ENCODE data around the gene SH2D2A.

SH2D2A gene

DNA sequence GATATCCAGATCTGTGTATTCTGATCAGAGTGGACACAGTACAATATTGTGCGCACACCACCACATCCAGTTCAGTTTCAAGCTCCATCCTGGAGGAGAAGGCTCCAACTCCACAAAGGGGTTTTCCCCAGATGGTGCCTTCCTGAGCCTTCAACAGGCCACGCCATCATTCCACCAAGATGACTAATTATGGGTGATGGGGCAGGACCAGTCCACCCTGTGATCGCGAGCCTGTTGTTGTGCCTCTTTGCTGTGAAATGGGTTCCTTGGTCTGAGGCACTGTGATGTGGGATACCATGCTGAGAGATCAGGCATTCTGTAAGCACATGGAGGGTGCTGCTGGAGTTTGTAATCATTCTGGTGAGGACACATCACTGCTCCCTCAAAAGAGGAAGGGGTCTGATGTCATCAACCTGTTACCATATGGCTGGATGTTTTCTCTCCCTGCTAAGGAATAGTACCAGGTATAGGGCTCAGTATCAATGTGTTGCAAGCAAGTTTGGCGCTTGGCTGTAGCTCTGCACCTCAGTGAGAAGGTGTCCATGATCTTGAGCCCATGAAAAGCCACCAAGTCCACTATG is 6.7 kb upstream of the SH2D2A start:
- Mint-ChIP-seq H3K27me3 (peaks cover 9% of the 10 kb centered on the region), H3K27ac (no peak overlapping the region), H3K4me3 (no peak overlapping the region), H3K36me3 (no peaks in the 10 kb centered on the region), H3K4me1 (no peaks in the 10 kb centered on the region), H3K9me3 (no peaks in the 10 kb centered on the region)
- DNase-seq (ENCODE audit: low spot score in 2 of 2) (no peak), ATAC-seq (ENCODE audit: low read depth) (no peak)

- H3K4me3 Mint-ChIP-seq: no peak overlapping the region
- ATAC-seq (ENCODE audit: low read depth) (no peak), DNase-seq (ENCODE audit: low spot score in 2 of 2) (no peak)
- no peak overlapping the region for H3K27ac Mint-ChIP-seq
- peaks cover 8% of the 10 kb centered on the region for H3K27me3 Mint-ChIP-seq
- no peaks in the 10 kb centered on the region for H3K9me3 Mint-ChIP-seq
- H3K36me3 Mint-ChIP-seq: no peaks in the 10 kb centered on the region
- no peaks in the 10 kb centered on the region for H3K4me1 Mint-ChIP-seq
Observed at GRCh38 chr1:156822680-156823079, 6.0 kb upstream of the SH2D2A start.

GRCh38 chr1:156821801-156822200 is 5.2 kb upstream of the SH2D2A start:
- no peaks in the 10 kb centered on the region for H3K9me3 Mint-ChIP-seq
- peaks cover 3% of the 10 kb centered on the region for H3K4me1 Mint-ChIP-seq
- ATAC-seq (ENCODE audit: low read depth): no peak
- H3K4me3 Mint-ChIP-seq: no peak overlapping the region
- peaks cover 8% of the 10 kb centered on the region for H3K27me3 Mint-ChIP-seq
- no peak overlapping the region for H3K27ac Mint-ChIP-seq
- H3K36me3 Mint-ChIP-seq: no peaks in the 10 kb centered on the region
- no peak for DNase-seq (ENCODE audit: low spot score in 2 of 2)

GRCh38 chr1:156815961-156816422 is 656 bp downstream of the SH2D2A start:
- Mint-ChIP-seq H3K4me3 (no peak overlapping the region), H3K9me3 (no peaks in the 10 kb centered on the region), H3K36me3 (no peaks in the 10 kb centered on the region), H3K27me3 (peaks cover 3% of the 10 kb centered on the region), H3K27ac (peak overlapping the region; percentile 87), H3K4me1 (peaks cover 17% of the 10 kb centered on the region)
- no peak for ATAC-seq (ENCODE audit: low read depth)
- DNase-seq (ENCODE audit: low spot score in 2 of 2): no peak

DNA sequence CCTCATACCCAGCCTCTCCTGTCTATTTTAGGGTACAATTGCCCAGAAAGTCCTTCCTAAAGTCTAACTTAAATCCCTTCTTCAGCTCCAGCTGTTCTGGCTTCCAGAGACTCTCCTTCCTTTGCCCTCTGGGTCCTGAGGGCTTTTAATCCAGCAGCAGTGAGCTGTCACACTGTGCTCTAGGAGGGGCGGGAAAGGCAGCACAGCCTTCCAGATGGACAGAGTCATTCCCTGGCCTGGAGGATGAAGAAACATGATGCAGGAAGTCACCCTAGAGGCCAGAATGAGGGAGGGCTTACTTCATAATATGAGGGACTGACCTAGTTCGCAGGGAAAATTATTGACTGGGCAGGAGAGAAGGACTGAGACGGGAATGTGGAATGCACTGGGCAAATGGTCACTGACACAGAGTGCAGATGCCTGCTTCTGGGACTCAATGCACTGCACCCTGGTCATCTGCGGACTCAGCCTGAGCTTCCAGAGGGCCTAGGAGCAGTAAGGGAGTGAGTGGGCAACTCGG is 1.3 kb downstream of the SH2D2A start:
- no peak for DNase-seq (ENCODE audit: low spot score in 2 of 2)

DNA sequence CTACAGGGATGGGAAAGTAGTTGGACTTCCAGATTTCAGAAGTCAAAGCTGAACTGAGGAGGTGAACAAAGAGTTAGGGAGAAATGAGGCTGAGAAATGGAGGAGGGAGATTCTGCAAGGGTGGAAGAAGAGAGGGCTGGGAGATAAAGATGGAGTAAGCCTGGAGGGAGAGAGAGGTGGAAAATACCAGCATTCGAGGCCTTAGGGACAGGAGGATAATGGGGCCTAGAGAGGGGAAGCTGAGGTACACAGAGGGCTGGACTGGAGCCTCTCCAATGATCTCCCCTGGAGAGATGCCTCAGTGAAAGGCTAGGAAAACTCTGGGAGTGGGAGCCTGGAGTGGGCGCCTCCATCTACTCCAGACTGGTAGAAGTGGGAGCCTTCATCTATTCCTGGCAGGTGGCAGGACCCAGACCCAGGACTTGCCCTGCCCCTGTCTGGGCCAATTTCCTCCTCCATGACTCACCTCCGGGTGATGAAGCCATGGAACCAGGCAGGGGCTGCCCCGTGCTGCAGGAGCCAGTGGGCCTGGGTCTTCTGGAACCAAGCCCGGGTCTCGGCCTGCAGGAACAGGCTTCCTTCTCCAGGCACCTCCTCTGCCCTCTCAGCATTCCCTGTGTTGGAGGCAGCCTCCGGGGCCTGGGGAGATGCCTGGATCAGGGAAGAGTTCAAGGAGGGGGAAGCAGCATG is 1.9 kb downstream of the SH2D2A start:
- peak overlapping the region; percentile 85 for H3K4me3 Mint-ChIP-seq
- no peaks in the 10 kb centered on the region for H3K9me3 Mint-ChIP-seq
- ATAC-seq (ENCODE audit: low read depth) (no peak), DNase-seq (ENCODE audit: low spot score in 2 of 2) (no peak)
- H3K27ac Mint-ChIP-seq: no peak overlapping the region
- peaks cover 3% of the 10 kb centered on the region for H3K27me3 Mint-ChIP-seq
- no peaks in the 10 kb centered on the region for H3K36me3 Mint-ChIP-seq
- H3K4me1 Mint-ChIP-seq: peaks cover 17% of the 10 kb centered on the region

More for the DNA sequence above, 1.3 kb downstream of the SH2D2A start:
- H3K36me3 Mint-ChIP-seq: no peaks in the 10 kb centered on the region
- H3K4me3 Mint-ChIP-seq: peak overlapping the region; percentile 39
- ATAC-seq (ENCODE audit: low read depth): no peak
- H3K27ac Mint-ChIP-seq: peak overlapping the region; percentile 87
- H3K9me3 Mint-ChIP-seq: no peaks in the 10 kb centered on the region
- H3K27me3 Mint-ChIP-seq: peaks cover 3% of the 10 kb centered on the region
- peaks cover 17% of the 10 kb centered on the region for H3K4me1 Mint-ChIP-seq

DNA sequence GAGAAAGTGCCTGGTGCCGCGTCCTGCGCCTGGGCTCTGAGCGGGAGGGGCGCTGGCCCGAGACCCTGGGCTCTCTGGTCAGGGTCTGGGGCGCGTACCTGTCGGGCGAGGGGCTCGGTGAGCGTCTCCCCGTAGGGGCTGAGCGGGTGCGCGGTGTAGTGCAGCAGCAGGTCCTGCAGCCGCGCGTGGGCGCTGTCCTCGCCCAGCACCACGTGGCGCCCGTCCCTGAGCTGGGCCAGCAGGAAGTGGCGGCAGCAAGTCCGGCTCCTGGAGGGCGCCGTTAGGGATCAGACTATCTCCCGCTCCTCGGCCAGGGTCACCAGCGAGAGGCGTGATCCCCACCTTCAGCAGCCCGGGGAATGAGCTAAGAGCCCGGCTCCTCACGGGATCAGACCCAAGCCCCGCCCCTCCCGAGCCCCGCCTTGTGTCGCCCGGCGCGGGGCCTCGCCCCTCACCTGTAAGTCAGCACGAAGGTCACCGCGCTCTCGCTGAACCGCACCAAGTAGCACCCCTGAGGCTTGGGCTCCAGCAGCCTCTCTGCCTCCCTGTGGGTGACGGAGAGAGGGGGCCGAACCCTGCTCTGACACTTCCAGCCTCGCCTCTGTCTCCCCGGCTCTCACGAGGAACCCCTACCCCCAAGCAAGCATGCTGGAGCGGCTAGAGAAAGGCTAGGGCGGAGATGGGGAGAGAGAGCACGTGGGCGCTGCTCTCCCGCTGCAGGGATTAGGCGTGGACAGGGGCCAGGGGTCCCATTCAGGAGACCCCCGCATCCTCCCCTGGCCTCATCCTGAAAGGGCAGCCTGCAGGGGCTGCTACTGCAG is 2.7 kb downstream of the SH2D2A start:
- peak overlapping the region; percentile 85 for H3K4me3 Mint-ChIP-seq
- ATAC-seq (ENCODE audit: low read depth) (peak; percentile 55), DNase-seq (ENCODE audit: low spot score in 2 of 2) (peak; percentile 35 to 66)
- H3K36me3 Mint-ChIP-seq: no peaks in the 10 kb centered on the region
- no peaks in the 10 kb centered on the region for H3K9me3 Mint-ChIP-seq
- peaks cover 17% of the 10 kb centered on the region for H3K4me1 Mint-ChIP-seq
- peaks cover 3% of the 10 kb centered on the region for H3K27me3 Mint-ChIP-seq
- H3K27ac Mint-ChIP-seq: no peak overlapping the region

GRCh38 chr1:156813298-156813697 is 3.4 kb downstream of the SH2D2A start:
- Mint-ChIP-seq H3K36me3 (no peaks in the 10 kb centered on the region), H3K27ac (no peak overlapping the region), H3K9me3 (no peaks in the 10 kb centered on the region), H3K4me1 (peaks cover 17% of the 10 kb centered on the region), H3K27me3 (peaks cover 3% of the 10 kb centered on the region), H3K4me3 (peak overlapping the region; percentile 85)
- DNase-seq (ENCODE audit: low spot score in 2 of 2) (no peak), ATAC-seq (ENCODE audit: low read depth) (no peak)

DNA sequence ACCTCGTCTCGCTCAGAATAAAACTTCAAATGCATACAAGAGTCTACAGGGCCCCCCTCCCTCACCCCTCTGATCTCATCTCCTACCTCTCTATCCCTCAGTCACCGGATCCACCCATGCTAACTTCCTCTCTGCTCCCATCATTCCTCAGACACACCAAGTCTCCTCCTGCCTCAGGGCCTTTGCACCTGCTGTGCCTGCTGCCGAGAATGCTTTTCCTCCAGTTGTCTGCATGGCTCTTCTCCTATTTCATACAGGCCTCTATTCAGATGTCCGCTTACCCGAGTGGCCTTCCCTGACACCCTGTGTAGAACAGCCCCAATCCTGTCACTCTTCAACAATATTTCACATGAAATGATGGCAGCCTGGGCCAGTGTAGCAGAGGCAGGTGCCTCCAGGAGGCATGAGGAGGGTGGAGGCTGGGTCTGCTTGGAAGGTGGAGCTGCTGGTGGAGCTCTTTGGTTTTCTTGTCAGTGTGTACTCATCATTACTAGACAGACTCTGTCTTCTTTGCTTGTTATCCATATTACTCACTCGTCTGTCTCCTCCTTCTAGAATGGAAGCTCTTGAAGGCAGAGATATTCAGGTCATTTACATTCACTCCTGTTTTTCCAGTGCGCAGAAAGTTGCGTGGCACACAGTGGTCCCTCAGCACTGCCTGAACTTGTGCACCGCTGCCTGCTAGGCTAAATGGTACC is 4.2 kb downstream of the SH2D2A start:
- no peaks in the 10 kb centered on the region for H3K36me3 Mint-ChIP-seq

DNA sequence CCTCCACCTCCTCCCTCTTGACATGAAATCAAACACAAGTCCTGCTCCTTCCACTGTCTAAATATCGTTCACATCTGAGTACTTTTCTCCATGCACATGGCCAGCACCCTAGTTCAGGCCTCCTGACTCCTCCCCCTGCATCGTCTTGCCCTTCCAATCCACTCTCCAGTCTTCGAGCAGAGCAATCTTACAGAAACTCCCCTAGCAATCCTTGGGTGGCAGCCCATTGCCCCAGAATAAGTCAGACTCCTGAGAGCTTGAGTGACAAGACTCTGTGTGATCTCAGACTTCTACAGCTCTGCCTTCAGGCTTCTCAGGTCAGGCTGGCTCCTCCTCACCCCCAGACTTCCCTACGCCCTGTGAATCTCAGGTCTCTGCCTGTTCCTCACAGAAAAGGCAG is 5.5 kb downstream of the SH2D2A start:
- Mint-ChIP-seq H3K36me3 (peaks cover 2% of the 10 kb centered on the region), H3K4me1 (peaks cover 11% of the 10 kb centered on the region), H3K4me3 (no peak overlapping the region), H3K27me3 (peaks cover 3% of the 10 kb centered on the region), H3K27ac (no peak overlapping the region), H3K9me3 (no peaks in the 10 kb centered on the region)
- DNase-seq (ENCODE audit: low spot score in 2 of 2): no peak
- no peak for ATAC-seq (ENCODE audit: low read depth)

More for the DNA sequence above, 4.2 kb downstream of the SH2D2A start:
- peaks cover 19% of the 10 kb centered on the region for H3K4me1 Mint-ChIP-seq
- H3K9me3 Mint-ChIP-seq: no peaks in the 10 kb centered on the region
- DNase-seq (ENCODE audit: low spot score in 2 of 2): no peak
- peak overlapping the region; percentile 21 for H3K4me3 Mint-ChIP-seq
- no peak overlapping the region for H3K27ac Mint-ChIP-seq
- ATAC-seq (ENCODE audit: low read depth): no peak
- H3K27me3 Mint-ChIP-seq: peaks cover 3% of the 10 kb centered on the region

DNA sequence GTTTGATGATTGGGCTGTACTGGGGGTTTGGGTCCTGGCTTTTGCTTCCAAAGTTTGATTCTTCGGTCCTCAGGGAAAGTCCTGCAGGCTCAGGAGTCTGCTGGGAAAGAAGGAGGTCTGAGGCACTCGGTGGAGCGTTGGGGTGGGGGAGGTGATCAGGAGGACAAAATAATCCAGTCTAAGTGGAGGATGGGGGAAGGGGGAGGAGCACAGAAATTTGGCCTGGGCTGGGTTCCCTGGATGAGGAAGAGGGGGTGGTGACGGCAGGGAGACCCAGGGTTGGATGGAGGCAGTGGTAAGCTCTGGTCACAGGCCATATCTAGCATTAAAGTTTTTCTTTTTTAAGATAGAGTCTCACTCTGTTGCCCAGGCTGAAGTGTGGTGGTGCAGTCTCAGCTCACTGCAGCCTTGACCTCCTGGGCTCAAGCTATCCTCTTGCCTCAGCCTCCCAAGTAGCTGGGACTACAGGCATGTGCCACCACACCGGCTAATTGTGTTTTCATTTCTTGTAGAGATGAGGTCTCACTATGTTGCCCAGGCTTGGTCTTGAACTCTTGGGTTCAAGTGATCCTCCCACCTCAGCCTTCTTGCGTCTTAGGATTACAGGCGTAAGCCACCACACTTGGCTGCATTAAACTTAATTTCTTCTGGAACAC is 6.8 kb downstream of the SH2D2A start:
- peaks cover 6% of the 10 kb centered on the region for H3K4me1 Mint-ChIP-seq
- no peaks in the 10 kb centered on the region for H3K9me3 Mint-ChIP-seq
- H3K27me3 Mint-ChIP-seq: peaks cover 3% of the 10 kb centered on the region
- H3K36me3 Mint-ChIP-seq: peaks cover 2% of the 10 kb centered on the region
- H3K27ac Mint-ChIP-seq: no peak overlapping the region
- ATAC-seq (ENCODE audit: low read depth): no peak
- H3K4me3 Mint-ChIP-seq: no peak overlapping the region
- DNase-seq (ENCODE audit: low spot score in 2 of 2): no peak

DNA sequence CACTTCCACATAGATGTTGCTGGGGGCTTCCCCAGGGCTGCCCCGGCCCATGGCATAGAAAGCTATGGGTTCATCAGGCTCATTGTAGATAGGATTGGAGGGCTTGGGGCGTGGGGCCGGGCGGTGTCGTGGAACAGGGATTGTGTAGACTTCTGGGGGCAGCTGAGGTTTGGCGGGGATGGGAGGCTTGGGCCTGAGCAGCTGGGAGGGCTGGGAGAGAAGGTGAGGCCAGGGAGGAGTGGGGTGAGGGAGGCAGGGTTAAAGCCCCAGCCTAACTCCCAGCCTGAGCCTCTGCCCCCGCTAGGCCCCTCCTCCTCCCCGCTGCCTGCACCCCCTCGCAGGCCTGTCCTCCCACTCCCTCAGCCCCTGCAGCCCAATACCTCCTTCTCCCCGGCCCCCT is 7.4 kb downstream of the SH2D2A start:
- Mint-ChIP-seq H3K27me3 (peaks cover 3% of the 10 kb centered on the region), H3K27ac (no peak overlapping the region), H3K4me3 (no peak overlapping the region), H3K36me3 (peaks cover 2% of the 10 kb centered on the region), H3K9me3 (no peaks in the 10 kb centered on the region), H3K4me1 (peaks cover 6% of the 10 kb centered on the region)
- no peak for ATAC-seq (ENCODE audit: low read depth)
- DNase-seq (ENCODE audit: low spot score in 2 of 2): no peak
